ENCODE results near the gene SKP1. TPM values are rescaled to one million over a fixed set of nuclear protein-coding genes. Genes with fewer than 3 reads are reported as not detected.

The SKP1 gene
- polyA plus RNA-seq, 4 donors, result 660 to 997 (median 756) TPM

Other genes with a start within 250 kb of the SKP1 start
- gene C5orf15, start 208.3 kb downstream of the SKP1 start, polyA plus RNA-seq (ENCODE audit: insufficient read length in 4 of 4), result 100 to 1,000 TPM; 129 to 143 (median 133) TPM
- gene VDAC1, start 172.0 kb downstream of the SKP1 start, polyA plus RNA-seq (ENCODE audit: insufficient read length in 4 of 4), result 100 to 1,000 TPM; 160 to 196 (median 183) TPM
- 10 to 100 TPM; 10.9 to 17.3 (median 14.1) TPM for gene TCF7, start 62.3 kb downstream of the SKP1 start, polyA plus RNA-seq (ENCODE audit: insufficient read length in 4 of 4)
- gene PPP2CA, start 49.1 kb upstream of the SKP1 start, polyA plus RNA-seq (ENCODE audit: insufficient read length in 4 of 4), result 100 to 1,000 TPM; 196 to 224 (median 204) TPM
- 1 to 10 TPM; 5.5 to 8.5 (median 6.7) TPM for gene CDKL3, start 190.2 kb upstream of the SKP1 start, polyA plus RNA-seq (ENCODE audit: insufficient read length in 4 of 4)
- 100 to 1,000 TPM; 111 to 150 (median 129) TPM for gene UBE2B, start 194.6 kb upstream of the SKP1 start, polyA plus RNA-seq (ENCODE audit: insufficient read length in 4 of 4)
- 10 to 100 TPM; 30.8 to 32.7 (median 32.0) TPM for gene CDKN2AIPNL, start 234.9 kb upstream of the SKP1 start, polyA plus RNA-seq (ENCODE audit: insufficient read length in 4 of 4)